Measurements from ENCODE around the gene FLT3. TPM values are rescaled to one million over a fixed set of nuclear protein-coding genes. Genes with fewer than 3 reads are reported as not detected.

The FLT3 gene
- total and polyA plus RNA-seq, 10 of the 15 experiments (the other 5 are each of a cell fraction or from before 2014, with no cell fraction given): 0.04 to 0.19 (median 0.11) TPM; not detected in 1

DNA sequence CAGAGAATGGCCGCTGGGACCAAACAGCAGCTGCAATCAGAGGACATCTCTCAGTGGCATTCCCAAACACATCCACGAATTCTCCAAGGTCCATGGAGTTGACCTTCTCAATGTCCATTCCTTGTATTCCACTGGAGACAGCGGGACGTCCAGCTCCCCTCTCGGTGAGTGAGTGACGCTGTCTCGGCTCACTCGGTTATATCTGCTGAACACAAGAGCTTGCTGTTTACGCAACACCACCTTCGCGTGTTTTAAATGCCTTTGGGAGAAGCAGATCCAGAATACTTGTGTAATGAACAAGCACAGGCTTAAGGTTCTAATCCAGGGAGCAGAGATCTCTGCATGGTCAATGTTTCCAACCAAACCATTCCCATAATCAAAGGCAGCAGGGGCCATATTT is 111.9 kb downstream of the FLT3 start, which contains the start of gene URAD (continued):
- TF ChIP-seq, protein P1, sequence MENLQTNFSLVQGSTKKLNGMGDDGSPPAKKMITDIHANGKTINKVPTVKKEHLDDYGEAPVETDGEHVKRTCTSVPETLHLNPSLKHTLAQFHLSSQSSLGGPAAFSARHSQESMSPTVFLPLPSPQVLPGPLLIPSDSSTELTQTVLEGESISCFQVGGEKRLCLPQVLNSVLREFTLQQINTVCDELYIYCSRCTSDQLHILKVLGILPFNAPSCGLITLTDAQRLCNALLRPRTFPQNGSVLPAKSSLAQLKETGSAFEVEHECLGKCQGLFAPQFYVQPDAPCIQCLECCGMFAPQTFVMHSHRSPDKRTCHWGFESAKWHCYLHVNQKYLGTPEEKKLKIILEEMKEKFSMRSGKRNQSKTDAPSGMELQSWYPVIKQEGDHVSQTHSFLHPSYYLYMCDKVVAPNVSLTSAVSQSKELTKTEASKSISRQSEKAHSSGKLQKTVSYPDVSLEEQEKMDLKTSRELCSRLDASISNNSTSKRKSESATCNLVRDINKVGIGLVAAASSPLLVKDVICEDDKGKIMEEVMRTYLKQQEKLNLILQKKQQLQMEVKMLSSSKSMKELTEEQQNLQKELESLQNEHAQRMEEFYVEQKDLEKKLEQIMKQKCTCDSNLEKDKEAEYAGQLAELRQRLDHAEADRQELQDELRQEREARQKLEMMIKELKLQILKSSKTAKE (IDR thresholded peaks at IDR 0.05; ENCODE audit: low read depth, poor library complexity, severe bottlenecking): no peak
- TF ChIP-seq CREM (IDR thresholded peaks at IDR 0.05; ENCODE audit: low read depth) (no peak), SUPT20H (IDR thresholded peaks at IDR 0.05; ENCODE audit: borderline replicate concordance, control insufficient read depth, low read depth, low read length) (no peak), EP300 (IDR thresholded peaks at IDR 0.05; ENCODE audit: borderline replicate concordance in 1 of 2, control insufficient read depth in 1 of 2, low read depth in 2 of 2, low read length in 2 of 2) (no peak)

DNA sequence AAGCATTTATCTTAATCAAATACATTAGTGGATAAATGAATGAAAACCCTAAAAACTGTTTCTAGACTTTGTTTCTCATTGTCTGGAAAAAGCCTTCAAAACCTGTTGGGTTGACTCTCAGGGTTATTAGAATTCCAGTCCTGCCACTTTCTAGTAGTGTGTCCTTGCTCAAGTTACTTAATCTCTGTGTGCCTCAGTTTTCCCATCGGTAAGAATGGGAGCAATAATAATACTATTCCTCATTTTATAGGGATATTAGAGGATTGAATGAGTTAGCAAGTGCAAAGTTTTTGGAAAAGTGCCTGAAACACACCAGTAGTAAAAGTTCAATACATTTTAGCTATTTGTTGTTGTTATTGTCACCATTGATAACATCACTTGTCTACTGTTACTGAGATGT is 114.8 kb downstream of the FLT3 start:
- Histone ChIP-seq H3K4me2 (ENCODE audit: control insufficient read depth, insufficient read depth) (no peak overlapping the region), H3K4me3 (no peak overlapping the region), H3K27ac (ENCODE audit: control insufficient read depth, insufficient read depth) (no peak overlapping the region), H3K9ac (ENCODE audit: control insufficient read depth, insufficient read depth, low read length) (no peak overlapping the region), H2AFZ (ENCODE audit: control insufficient read depth, low read depth, low read length) (no peak overlapping the region), H4K20me1 (ENCODE audit: control insufficient read depth, insufficient read depth) (no peaks in the 10 kb centered on the region), H3K79me2 (ENCODE audit: control insufficient read depth, insufficient read depth, low read length) (no peaks in the 10 kb centered on the region), H3K4me1 (ENCODE audit: control insufficient read depth, insufficient read depth, low read length) (no peaks in the 10 kb centered on the region), H3K9me3 (replicated peaks; ENCODE audit: control insufficient read depth, insufficient read depth, low read length) (no peaks in the 10 kb centered on the region), H3K36me3 (ENCODE audit: control insufficient read depth in 2 of 2, insufficient read depth in 2 of 2, low read length in 1 of 2) (no peaks in the 10 kb centered on the region), H3K27me3 (replicated peaks in 1 of 2; ENCODE audit: control insufficient read depth in 2 of 2, insufficient read depth in 2 of 2, low read length in 1 of 2) (peaks cover 8 to 10% of the 10 kb centered on the region in 2 experiments; a peak in 3 of 4 replicates)
- 42% methylated on average over 1 of the region's 1 CpG for WGBS (ENCODE audit: insufficient coverage, insufficient replicate concordance, low lambda C conversion rate, missing lambda C conversion rate)
- ATAC-seq: no peak
- no TSS peak for BruUV-seq (replicated peaks)
- intact Hi-C loops (cut with micrococcal nuclease; ENCODE audit: unreplicated experiment): loop anchor here (10.0 kb wide), 1 partner anchor 1001 kb away; no protein-coding TSS in a partner anchor
- in situ Hi-C loops (cut with MboI): loop anchor here (10.0 kb wide), 2 partner anchors 451 to 1001 kb away; no protein-coding TSS in a partner anchor
- TF ChIP-seq, protein P2, sequence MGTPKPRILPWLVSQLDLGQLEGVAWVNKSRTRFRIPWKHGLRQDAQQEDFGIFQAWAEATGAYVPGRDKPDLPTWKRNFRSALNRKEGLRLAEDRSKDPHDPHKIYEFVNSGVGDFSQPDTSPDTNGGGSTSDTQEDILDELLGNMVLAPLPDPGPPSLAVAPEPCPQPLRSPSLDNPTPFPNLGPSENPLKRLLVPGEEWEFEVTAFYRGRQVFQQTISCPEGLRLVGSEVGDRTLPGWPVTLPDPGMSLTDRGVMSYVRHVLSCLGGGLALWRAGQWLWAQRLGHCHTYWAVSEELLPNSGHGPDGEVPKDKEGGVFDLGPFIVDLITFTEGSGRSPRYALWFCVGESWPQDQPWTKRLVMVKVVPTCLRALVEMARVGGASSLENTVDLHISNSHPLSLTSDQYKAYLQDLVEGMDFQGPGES (IDR thresholded peaks at IDR 0.05): no peak
- TF ChIP-seq, protein P3, sequence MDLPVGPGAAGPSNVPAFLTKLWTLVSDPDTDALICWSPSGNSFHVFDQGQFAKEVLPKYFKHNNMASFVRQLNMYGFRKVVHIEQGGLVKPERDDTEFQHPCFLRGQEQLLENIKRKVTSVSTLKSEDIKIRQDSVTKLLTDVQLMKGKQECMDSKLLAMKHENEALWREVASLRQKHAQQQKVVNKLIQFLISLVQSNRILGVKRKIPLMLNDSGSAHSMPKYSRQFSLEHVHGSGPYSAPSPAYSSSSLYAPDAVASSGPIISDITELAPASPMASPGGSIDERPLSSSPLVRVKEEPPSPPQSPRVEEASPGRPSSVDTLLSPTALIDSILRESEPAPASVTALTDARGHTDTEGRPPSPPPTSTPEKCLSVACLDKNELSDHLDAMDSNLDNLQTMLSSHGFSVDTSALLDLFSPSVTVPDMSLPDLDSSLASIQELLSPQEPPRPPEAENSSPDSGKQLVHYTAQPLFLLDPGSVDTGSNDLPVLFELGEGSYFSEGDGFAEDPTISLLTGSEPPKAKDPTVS (IDR thresholded peaks at IDR 0.05; ENCODE audit: low read depth, low read length): no peak
- no peak for TF ChIP-seq SIX5 (IDR thresholded peaks at IDR 0.05; ENCODE audit: low read depth, low read length, severe bottlenecking)
- TF ChIP-seq, protein P4, sequence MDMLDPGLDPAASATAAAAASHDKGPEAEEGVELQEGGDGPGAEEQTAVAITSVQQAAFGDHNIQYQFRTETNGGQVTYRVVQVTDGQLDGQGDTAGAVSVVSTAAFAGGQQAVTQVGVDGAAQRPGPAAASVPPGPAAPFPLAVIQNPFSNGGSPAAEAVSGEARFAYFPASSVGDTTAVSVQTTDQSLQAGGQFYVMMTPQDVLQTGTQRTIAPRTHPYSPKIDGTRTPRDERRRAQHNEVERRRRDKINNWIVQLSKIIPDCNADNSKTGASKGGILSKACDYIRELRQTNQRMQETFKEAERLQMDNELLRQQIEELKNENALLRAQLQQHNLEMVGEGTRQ (IDR thresholded peaks at IDR 0.05; ENCODE audit: borderline replicate concordance, low read depth, low read length): no peak
- no peak for TF ChIP-seq PML (IDR thresholded peaks at IDR 0.05; ENCODE audit: low read length)
- TF ChIP-seq ZZZ3 (IDR thresholded peaks at IDR 0.05; ENCODE audit: control insufficient read depth, insufficient read length, low read depth): no peak
- no peak for TF ChIP-seq TBL1XR1 (IDR thresholded peaks at IDR 0.05; ENCODE audit: low read depth, low read length)
- no peak for TF ChIP-seq RBBP5 (conservative IDR thresholded peaks at IDR 0.05)
- DNase-seq (ENCODE audit: low read depth, low spot score): no peak
- ChIA-PET SMC1A (ENCODE audit: uncharacterized antibody, unreplicated experiment) (interaction anchor here (1.4 to 7.0 kb wide), 5 partner anchors 12 to 624 kb away, joined by 3 to 89 read pairs (median 15); no protein-coding TSS in a partner anchor), POLR2A (interaction anchor here (0.5 to 1.0 kb wide), 2 partner anchors 21 to 155 kb away, joined by 3 to 6 read pairs; no protein-coding TSS in a partner anchor), RAD21 (ENCODE audit: unreplicated experiment) (interaction anchor here (0.8 to 4.5 kb wide), 5 partner anchors 16 to 213 kb away, joined by 3 to 85 read pairs (median 3); partner anchors contain the start of gene CDX2), CTCF (interaction anchor here (1.0 to 9.6 kb wide), 15 partner anchors 8 to 624 kb away, joined by 3 to 238 read pairs (median 8); no protein-coding TSS in a partner anchor)
- no peak for FAIRE-seq
